IMR-90 (cell line): ENCODE data around the gene HOXD8. TPM values are rescaled to one million over a fixed set of nuclear protein-coding genes. Genes with fewer than 3 reads are reported as not detected.

Source experiments
- ATAC-seq: fragments of 200-7000 bp; cut with Tn5 transposase; 2 replicates; pipeline ENCODE4 v1.9.1; 2020; ENCODE audit warnings: low read depth, mild to moderate bottlenecking, moderate library complexity
- BruUV-seq: library from RNA; stranded (reverse); fragments of 400-500 nt; replicated peaks from 2 replicates; lab custom pipeline; 2021; lab: Mats Ljungman, UMichigan
- CTCF ChIA-PET: fragments of 300-600 bp; formaldehyde crosslinking; extraction: SDS; loops from one replicate; lab custom pipeline; 2021; ENCODE audit warnings: antibody characterized with exemption; lab: Yijun Ruan, JAX
- POLR2A ChIA-PET: fragments of 300-600 bp; sonication (Branson Sonifier 250); formaldehyde crosslinking; loops from one replicate; lab custom pipeline; 2022; ENCODE audit warnings: antibody characterized with exemption; ENCODE audit not compliant: unreplicated experiment; lab: Charles Lee
- DNase-seq: peaks from one replicate; pipeline ENCODE4 v3.0.0; 2013
- H2AFZ ChIP-seq: replicated peaks from 2 replicates; pipeline ENCODE3; 2013; ENCODE audit warnings: low read length, mild to moderate bottlenecking; ENCODE audit not compliant: poor library complexity
- H2AK5ac ChIP-seq: 2 replicates; pipeline ENCODE4 v1.6.1; 2013; ENCODE audit warnings: low read depth, low read length, inconsistent platforms
- H2AK9ac ChIP-seq: replicated peaks from 2 replicates; pipeline ENCODE3; 2013; ENCODE audit warnings: mild to moderate bottlenecking, low read depth, low read length, moderate library complexity; ENCODE audit not compliant: poor library complexity
- H2BK120ac ChIP-seq: 2 replicates; pipeline ENCODE4 v1.6.1; 2013; ENCODE audit warnings: low read depth, low read length, inconsistent platforms
- H2BK15ac ChIP-seq: 3 replicates; pipeline ENCODE4 v1.6.1; 2013; ENCODE audit warnings: low read depth, low read length, inconsistent platforms
- H2BK20ac ChIP-seq: 2 replicates; pipeline ENCODE4 v1.6.1; 2013; ENCODE audit warnings: low read depth, mild to moderate bottlenecking, inconsistent platforms, low read length, moderate library complexity
- H2BK5ac ChIP-seq: 2 replicates; pipeline ENCODE4 v1.6.1; 2013; ENCODE audit warnings: mild to moderate bottlenecking, low read depth, low read length, inconsistent platforms; ENCODE audit not compliant: poor library complexity, severe bottlenecking
- H3K14ac ChIP-seq: replicated peaks from 2 replicates; pipeline ENCODE4 v1.6.1; 2013; ENCODE audit warnings: low read depth, low read length, inconsistent platforms
- H3K18ac ChIP-seq: 2 replicates; pipeline ENCODE4 v1.6.1; 2013; ENCODE audit warnings: low read depth, low read length, control low read depth
- H3K23ac ChIP-seq: 2 replicates; pipeline ENCODE4 v1.6.1; 2013; ENCODE audit warnings: low read depth, low read length, inconsistent platforms
- H3K27ac ChIP-seq: 2 replicates; pipeline ENCODE4 v1.5.1; 2013; ENCODE audit warnings: mild to moderate bottlenecking, control low read depth, low read length; ENCODE audit not compliant: insufficient read depth
- H3K27me3 ChIP-seq: 2 replicates; pipeline ENCODE4 v1.6.1; 2013; ENCODE audit warnings: low read length; ENCODE audit not compliant: control insufficient read depth, insufficient read depth
- H3K36me3 ChIP-seq: 2 replicates; pipeline ENCODE4 v1.6.1; 2013; ENCODE audit warnings: low read length, mixed read lengths; ENCODE audit not compliant: control insufficient read depth, insufficient read depth
- H3K4ac ChIP-seq: 2 replicates; pipeline ENCODE4 v1.6.1; 2013; ENCODE audit warnings: low read depth, low read length, inconsistent platforms
- H3K4me1 ChIP-seq: 2 replicates; pipeline ENCODE4 v1.6.1; 2013; ENCODE audit warnings: low read length, mixed read lengths; ENCODE audit not compliant: control insufficient read depth, insufficient read depth
- H3K4me2 ChIP-seq: 2 replicates; pipeline ENCODE4 v1.6.1; 2013; ENCODE audit warnings: low read depth, mild to moderate bottlenecking, control low read depth, low read length, moderate library complexity
- H3K4me3 ChIP-seq: 2 replicates; pipeline ENCODE4 v1.5.1; 2013; ENCODE audit warnings: low read depth, mild to moderate bottlenecking, control low read depth, low read length, moderate library complexity; ENCODE audit not compliant: insufficient read depth
- H3K56ac ChIP-seq: 2 replicates; pipeline ENCODE4 v1.6.1; 2013; ENCODE audit warnings: low read length, inconsistent platforms; ENCODE audit not compliant: insufficient read depth; ENCODE audit errors: extremely low read depth
- H3K79me1 ChIP-seq, 2 experiments: 2 replicates each; pipeline ENCODE4 v1.6.1; 2013; ENCODE audit warnings: low read length in 2 of 2, inconsistent platforms in 1 of 2, low read depth in 1 of 2
- H3K9ac ChIP-seq: 2 replicates; pipeline ENCODE4 v1.6.1; 2013; ENCODE audit warnings: low read depth, low read length, control low read depth
- H3K9me1 ChIP-seq: 2 replicates; pipeline ENCODE4 v1.6.1; 2013; ENCODE audit warnings: low read length, inconsistent platforms; ENCODE audit not compliant: insufficient read depth
- H3K9me3 ChIP-seq: 2 replicates; pipeline ENCODE4 v1.6.1; 2013; ENCODE audit warnings: low read length; ENCODE audit not compliant: control insufficient read depth, insufficient read depth
- H4K20me1 ChIP-seq: 2 replicates; pipeline ENCODE4 v1.6.1; 2013; ENCODE audit warnings: low read length, inconsistent platforms; ENCODE audit not compliant: insufficient read depth
- H4K5ac ChIP-seq: 2 replicates; pipeline ENCODE4 v1.6.1; 2013; ENCODE audit warnings: mild to moderate bottlenecking, low read depth, low read length, control low read depth
- H4K8ac ChIP-seq, 2 experiments: 2 replicates each; pipeline ENCODE4 v1.6.1; 2013; ENCODE audit warnings: low read depth in 2 of 2, low read length in 2 of 2, control low read depth in 1 of 2, inconsistent platforms in 1 of 2
- H4K91ac ChIP-seq: 2 replicates; pipeline ENCODE4 v1.6.1; 2013; ENCODE audit warnings: low read depth, low read length, inconsistent platforms; ENCODE audit not compliant: insufficient read depth
- BHLHE40 ChIP-seq: fragments of 150-350 bp; IDR thresholded peaks from 2 replicates; pipeline ENCODE4 v1.6.1; 2016; ENCODE audit warnings: mild to moderate bottlenecking, low read depth, low read length
- WGBS, 2 experiments: methylation state at CpG; one replicate each; pipeline versions ENCODE4 v1.1.5 to v1.1.7; 2013; ENCODE audit warnings: missing lambda C conversion rate in 2 of 2; ENCODE audit not compliant: insufficient read length in 1 of 2; ENCODE audit errors: extremely low coverage in 2 of 2; 5-methylcytosine and 5-hydroxymethylcytosine counted together
- dilution Hi-C: fragments of 300-500 bp; cut with HindIII; formaldehyde crosslinking; loops from one replicate; pipeline ENCODE4 v1.14.3; 2018; ENCODE audit warnings: low sequenced_read_pairs; ENCODE audit not compliant: unreplicated experiment
- in situ Hi-C: fragments of 300-500 bp; cut with MboI; formaldehyde crosslinking; loops from 3 replicates; pipeline ENCODE4 v1.14.3; 2019; ENCODE audit warnings: low sequenced_read_pairs, inconsistent platforms, mixed read lengths
- intact Hi-C: fragments of 100-400 bp; cut with micrococcal nuclease; formaldehyde crosslinking; loops from 2 replicates; pipeline ENCODE4 v1.10.0; 2022
- polyA plus RNA-seq, 3 experiments: library from polyadenylated mRNA; depleted of rRNA; stranded (reverse); fragments of >200 nt; gene quantifications; 2 replicates each; pipeline ENCODE4 v1.2.3, GENCODE V29; 2012; ENCODE audit warnings: low replicate concordance in 1 of 3
- total RNA-seq: library from RNA; depleted of rRNA; stranded (reverse); fragments of >200 nt; gene quantifications from 2 replicates; pipeline ENCODE4 v1.2.3, GENCODE V29; 2012
- TF ChIP-seq, protein P1 (sequence below): fragments of 150-350 bp; IDR thresholded peaks from 2 replicates; pipeline ENCODE4 v1.6.1; 2016; ENCODE audit warnings: low read depth, mild to moderate bottlenecking, low read length, moderate library complexity, borderline replicate concordance

Gene HOXD8
- total and polyA plus RNA-seq, 2 of the 4 experiments (the other 2 are of a cell fraction): not detected

DNA sequence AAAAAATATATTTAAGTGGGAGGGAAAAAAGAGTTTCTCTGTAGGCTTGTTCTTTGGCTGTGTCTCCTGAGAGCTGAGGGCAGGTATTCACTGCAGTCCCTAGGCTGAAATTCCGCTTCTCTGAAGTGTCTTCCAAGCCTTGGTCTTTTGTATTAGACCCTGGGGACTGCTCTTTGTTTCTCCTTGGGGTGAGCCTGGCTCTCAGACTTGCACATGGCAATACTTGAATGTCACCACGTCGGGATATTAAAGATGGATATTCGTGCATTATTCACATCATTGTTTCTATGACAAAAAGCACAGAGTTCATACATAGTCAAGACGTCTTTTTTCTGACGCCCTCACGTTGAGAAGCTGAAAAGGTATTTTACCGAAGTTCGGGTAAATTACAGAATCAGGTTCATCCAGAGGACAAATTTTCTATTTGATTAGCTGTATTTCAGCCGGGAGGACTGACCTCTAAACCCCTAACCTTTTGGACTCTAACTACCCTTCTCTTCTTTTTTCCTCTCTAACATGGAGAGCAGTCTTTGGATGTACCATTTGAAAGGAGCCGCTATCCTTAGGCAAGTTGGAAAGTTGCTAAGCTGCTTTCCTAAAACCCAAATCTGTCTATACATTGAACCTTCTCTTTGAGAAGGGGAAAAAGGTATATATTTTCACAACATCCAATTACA lies 25.2 kb downstream of the HOXD8 start:
- dilution Hi-C loops: no loop called here
- H2BK20ac ChIP-seq: no peak overlapping the region
- H2AFZ ChIP-seq: no peak overlapping the region
- no peak overlapping the region for H2BK5ac ChIP-seq
- no peak overlapping the region for H2BK120ac ChIP-seq
- H3K36me3 ChIP-seq: no peaks in the 10 kb centered on the region
- peaks cover 12% of the 10 kb centered on the region for H3K9me3 ChIP-seq
- no peak overlapping the region for H3K18ac ChIP-seq
- no peak overlapping the region for H3K23ac ChIP-seq
- CTCF ChIA-PET: interaction anchor here (0.6 to 3.3 kb wide), 2 partner anchors 300 to 739 kb away, joined by 5 to 7 read pairs; no protein-coding TSS in a partner anchor
- H2AK9ac ChIP-seq: no peak overlapping the region
- H2AK5ac ChIP-seq: no peak overlapping the region
- in situ Hi-C loops: no loop called here
- no peaks in the 10 kb centered on the region for H3K4me1 ChIP-seq
- POLR2A ChIA-PET: interaction anchor here (0.6 kb wide), 1 partner anchor 223 kb away, joined by 13 read pairs; no protein-coding TSS in a partner anchor
- no peak overlapping the region for H3K27ac ChIP-seq
- peaks cover 91% of the 10 kb centered on the region for H3K27me3 ChIP-seq
- no peak overlapping the region for H4K5ac ChIP-seq
- H3K9ac ChIP-seq: no peak overlapping the region
- H4K91ac ChIP-seq: no peak overlapping the region
- H3K4me2 ChIP-seq: no peak overlapping the region
- TF ChIP-seq, protein P1, sequence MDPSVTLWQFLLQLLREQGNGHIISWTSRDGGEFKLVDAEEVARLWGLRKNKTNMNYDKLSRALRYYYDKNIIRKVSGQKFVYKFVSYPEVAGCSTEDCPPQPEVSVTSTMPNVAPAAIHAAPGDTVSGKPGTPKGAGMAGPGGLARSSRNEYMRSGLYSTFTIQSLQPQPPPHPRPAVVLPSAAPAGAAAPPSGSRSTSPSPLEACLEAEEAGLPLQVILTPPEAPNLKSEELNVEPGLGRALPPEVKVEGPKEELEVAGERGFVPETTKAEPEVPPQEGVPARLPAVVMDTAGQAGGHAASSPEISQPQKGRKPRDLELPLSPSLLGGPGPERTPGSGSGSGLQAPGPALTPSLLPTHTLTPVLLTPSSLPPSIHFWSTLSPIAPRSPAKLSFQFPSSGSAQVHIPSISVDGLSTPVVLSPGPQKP: no peak
- no peak for TF ChIP-seq BHLHE40
- H3K79me1 ChIP-seq: no peaks in the 10 kb centered on the region
- H3K14ac ChIP-seq: no peak overlapping the region
- H3K4ac ChIP-seq: no peak overlapping the region
- no peak overlapping the region for H2BK15ac ChIP-seq
- intact Hi-C loops: no loop called here
- no peaks in the 10 kb centered on the region for H4K20me1 ChIP-seq
- no peak overlapping the region for H4K8ac ChIP-seq
- H3K9me1 ChIP-seq: no peaks in the 10 kb centered on the region
- BruUV-seq: no TSS peak
- ATAC-seq: no peak
- DNase-seq: no peak
- no peak overlapping the region for H3K4me3 ChIP-seq
- no peak overlapping the region for H3K56ac ChIP-seq
- WGBS, 2 experiments: 0% methylated on average over 2 of the region's 11 CpGs; no CpG with 5 or more reads in 1 of the 2 experiments
